Stimulated activated CD4-positive, alpha-beta T cell treated with anti-CD3 and anti-CD28 coated beads, Interleukin-1b, Interleukin-23, amount 100 ng/mL, for 1 hour (primary cell): Measurements from ENCODE around the gene RUNX1.
"Not testable (repeated sequence)": the region's sequence is repeated elsewhere in the genome, so short reads cannot be mapped to it uniquely, and the experiment has no call there.

Source experiments
- DNase-seq, 2 donors: peaks; one replicate each; pipeline ENCODE4 v3.0.0-alpha.2; 2020; ENCODE audit warnings: low read depth in 2 of 2

RUNX1 gene

DNA sequence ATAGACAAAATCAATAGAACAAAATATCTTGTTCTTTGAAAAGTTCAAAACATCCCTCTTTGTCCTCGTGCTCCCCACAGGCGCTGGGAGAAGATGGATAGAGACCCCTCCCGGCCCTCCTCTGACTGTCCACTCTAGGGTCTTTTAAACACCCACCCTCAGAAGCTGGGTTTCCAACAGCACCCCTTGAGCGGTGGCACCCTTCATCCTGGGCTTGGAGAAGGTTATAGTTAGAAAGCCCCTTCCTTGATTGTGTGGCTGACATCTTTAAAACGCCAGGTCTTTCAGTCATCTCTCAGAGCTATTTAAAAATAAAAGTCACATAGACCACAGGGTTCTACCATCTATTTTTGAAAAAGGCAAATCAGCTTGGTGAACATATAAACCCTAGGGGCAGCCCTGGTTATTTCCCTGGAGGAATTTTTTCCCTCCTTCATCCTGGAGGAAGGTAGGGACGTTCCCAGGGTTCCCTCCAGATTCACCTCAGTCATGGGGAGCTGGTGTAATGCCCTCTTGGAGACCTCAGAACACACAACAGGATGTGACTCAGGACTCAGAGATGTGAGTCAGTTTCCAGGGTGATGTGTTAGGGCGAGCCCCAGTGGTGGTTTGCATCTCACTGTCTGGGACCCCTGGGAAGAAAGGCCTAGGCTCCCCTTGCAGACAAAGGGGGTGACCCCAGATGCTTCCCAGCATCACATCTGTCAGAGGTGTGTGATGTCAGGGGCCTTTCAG, 241.8 kb downstream of the RUNX1 start:
- DNase-seq: peak; percentile 26 to 34

- DNase-seq: no peak
Measured at GRCh38 chr21:34806423-34806822, 242.7 kb downstream of the RUNX1 start.

GRCh38 chr21:34805157-34805556, 243.9 kb downstream of the RUNX1 start:
- no peak for DNase-seq

DNA sequence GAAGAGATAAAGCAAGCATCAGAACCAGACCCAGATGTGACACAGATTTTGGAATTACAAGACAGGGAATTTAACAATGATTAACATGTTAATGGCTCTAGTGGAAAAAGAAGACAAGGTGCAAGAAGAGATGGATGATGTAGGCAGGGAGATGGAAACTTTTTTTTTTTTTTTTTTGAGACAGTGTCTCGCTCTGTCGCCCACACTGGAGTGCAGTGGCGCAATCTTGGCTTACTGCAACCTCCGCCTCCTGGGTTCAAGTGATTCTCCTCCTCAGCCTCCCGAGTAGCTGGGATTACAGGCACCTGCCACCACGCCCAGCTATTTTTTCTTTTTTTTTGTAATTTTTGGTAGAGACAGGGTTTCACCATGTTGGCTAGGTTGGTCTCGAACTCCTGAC, 244.5 kb downstream of the RUNX1 start:
- not testable (repeated sequence) for DNase-seq

GRCh38 chr21:34803782-34804370, 245.2 kb downstream of the RUNX1 start:
- DNase-seq: no peak

DNA sequence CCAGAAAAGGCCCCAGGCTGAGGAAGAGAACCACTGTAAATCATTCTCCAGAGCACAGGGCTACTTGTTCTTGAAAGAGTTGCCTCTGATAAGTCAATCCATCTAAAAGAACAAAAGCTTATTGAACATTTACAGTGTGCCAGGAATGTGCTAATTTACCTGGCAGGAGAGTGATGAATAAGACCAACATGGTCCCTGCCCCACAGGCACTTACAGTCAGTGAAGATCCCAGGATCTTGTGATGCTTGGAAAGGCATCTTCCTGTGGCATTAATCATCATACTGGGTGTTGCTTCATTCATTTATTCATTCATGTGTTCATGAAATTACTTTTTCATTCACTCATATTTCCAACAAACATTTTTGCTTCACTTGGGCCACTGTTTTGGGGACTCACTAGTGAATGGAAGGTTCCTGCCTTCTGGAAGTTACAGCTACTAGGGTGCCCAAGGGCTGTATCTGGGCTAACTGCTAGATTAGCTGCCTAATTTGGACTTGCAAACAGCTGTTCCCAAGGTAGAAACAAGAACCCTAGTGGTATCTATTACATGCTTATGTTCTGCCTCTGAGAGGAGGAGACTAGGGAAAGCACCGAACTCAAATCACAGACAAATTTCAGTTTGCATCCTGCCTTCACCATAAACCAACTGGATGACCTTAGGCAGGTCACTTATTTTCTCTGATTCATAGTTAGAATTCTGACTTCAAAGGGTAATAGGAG, 246.8 kb downstream of the RUNX1 start:
- no peak for DNase-seq

- no peak for DNase-seq
Measured at GRCh38 chr21:34801519-34802132, 247.5 kb downstream of the RUNX1 start.

GRCh38 chr21:34800797-34801518, 248.1 kb downstream of the RUNX1 start:
- no peak for DNase-seq

- DNase-seq: no peak
Measured at GRCh38 chr21:34799092-34799491, 250.0 kb downstream of the RUNX1 start.

DNA sequence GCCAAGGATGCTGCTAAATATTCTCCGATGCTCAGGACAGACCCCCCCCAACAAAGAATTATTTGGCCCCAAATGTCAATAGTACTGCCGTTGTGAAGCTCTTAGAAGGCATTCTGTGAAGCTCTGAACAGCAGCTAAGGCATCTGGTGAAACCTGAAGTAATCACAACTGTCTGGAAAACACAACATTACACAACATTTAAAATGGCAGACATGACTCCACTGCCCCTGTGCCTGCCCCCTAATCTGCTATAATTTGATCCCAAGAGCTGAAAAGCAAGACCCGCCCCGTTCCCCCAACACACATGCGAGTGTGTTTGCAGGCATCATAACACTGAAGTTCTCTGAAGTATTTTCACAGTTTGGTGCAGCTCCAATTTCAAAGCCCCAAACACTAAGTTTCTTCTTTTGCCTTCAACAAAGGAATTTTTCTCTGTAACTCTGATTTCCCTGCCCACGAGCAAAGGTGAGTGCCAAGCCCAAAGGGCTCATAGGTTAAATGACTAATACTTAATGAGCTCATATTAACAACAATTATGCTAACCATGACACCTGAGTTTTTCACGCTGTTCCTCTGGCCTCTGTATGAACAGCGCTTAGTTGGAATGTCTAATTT, 251.1 kb downstream of the RUNX1 start:
- no peak for DNase-seq

DNA sequence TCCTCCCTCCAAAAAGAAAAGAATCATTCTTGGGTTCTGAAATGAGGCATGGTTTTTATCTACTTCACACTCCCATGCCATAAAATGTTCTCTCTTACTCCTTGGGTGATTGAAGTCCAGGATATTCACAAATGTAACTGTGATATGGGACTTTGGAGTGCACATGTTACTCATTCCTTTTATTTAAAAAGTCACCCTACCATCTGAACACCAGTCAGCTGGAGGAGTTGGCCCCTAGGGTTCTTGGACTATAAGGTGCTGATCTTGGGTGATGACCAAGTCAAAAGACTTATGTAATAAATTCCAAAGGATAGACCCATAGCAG, 251.9 kb downstream of the RUNX1 start:
- no peak for DNase-seq

- no peak for DNase-seq
Measured at GRCh38 chr21:34796518-34797200, 252.4 kb downstream of the RUNX1 start.

GRCh38 chr21:34795548-34796180, 253.4 kb downstream of the RUNX1 start:
- no peak for DNase-seq

DNA sequence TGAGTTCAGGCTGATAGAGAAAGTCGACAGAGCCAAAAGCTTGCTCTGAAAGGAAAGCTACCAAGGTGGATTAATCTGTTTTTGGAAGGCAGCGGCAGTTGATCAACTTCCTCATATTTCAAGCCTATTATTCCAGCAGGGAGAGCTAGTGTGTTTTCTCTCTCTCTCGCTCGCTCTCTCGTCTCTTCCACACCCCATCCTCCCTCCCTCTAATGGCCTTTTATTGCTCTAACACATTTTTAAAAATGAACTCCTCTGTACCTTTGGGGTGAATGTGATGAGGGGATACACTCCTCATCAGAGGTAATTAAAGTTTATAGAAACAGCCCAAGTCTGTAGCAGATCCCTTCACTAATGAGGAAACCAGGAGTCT, 253.9 kb downstream of the RUNX1 start:
- no peak for DNase-seq

DNA sequence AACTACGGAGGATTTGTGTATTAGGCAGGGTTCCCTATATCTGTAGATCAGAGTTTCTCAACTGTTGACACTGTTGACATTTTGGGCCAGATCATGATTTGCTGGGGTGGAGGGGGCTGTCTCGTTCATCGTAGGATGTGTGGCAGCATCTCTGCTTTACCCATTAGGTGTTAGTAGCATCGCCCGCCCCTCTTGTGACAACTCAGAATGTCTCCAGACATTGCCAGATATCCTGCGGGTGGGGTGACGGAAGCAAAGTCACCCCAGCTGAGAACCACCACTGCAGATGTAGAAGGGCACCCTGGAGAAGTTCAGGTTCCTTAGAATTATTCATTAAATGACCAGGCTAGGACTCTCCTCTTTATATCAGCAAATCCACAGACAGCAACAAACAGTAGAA, 254.4 kb downstream of the RUNX1 start:
- no peak for DNase-seq

GRCh38 chr21:34793471-34793870, 255.6 kb downstream of the RUNX1 start:
- DNase-seq: no peak

GRCh38 chr21:34792504-34793089, 256.5 kb downstream of the RUNX1 start:
- no peak for DNase-seq

- no peak for DNase-seq
Measured at GRCh38 chr21:34791776-34792503, 257.2 kb downstream of the RUNX1 start.

DNA sequence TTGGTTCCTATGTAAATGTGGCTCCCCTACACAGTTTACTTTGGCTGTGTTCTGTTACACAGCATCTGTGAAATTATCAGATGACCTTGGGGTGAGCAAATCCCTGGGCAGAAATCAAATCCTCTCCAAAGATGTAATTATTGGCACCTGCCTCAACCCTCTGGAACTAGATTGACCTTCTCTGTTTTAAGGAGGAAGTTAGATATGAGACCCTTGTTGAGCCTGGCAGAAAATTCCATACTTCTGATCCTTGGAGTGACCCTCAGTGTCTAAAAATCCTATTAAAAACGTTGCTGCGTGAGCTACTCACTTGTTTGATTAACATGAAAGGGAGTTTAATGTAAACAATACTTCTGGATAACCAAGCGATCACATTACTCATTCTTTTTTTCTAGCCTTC, 258.3 kb downstream of the RUNX1 start:
- DNase-seq: no peak

DNA sequence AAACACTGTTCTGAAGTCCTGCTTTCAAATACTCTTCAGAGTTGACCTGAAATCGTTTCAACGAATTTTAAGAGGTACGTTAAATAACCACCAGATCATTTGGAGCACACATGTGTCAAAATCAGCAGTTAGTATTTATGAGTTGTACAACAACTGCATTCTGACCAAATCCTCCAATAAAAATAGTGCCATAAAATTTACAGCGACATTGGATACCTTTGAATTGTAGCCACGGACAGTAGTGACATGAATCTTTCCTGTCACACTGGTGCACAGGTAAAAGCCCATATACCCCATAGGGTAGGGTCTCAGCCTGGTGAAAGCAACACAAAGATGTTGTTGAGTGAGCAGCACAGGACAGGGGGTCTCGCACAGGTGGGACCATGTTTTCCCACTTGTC, 258.8 kb downstream of the RUNX1 start:
- DNase-seq: no peak
